T1000 (cell line): Measurements from ENCODE around the gene FAM120A.
"Not testable (repeated sequence)": the region's sequence is repeated elsewhere in the genome, so short reads cannot be mapped to it uniquely, and the experiment has no call there.

Experiments
- DNase-seq: peaks from one replicate; lab custom pipeline; 2025; ENCODE audit warnings: mixed read lengths; lab: John Stamatoyannopoulos, UW

The FAM120A gene

DNA sequence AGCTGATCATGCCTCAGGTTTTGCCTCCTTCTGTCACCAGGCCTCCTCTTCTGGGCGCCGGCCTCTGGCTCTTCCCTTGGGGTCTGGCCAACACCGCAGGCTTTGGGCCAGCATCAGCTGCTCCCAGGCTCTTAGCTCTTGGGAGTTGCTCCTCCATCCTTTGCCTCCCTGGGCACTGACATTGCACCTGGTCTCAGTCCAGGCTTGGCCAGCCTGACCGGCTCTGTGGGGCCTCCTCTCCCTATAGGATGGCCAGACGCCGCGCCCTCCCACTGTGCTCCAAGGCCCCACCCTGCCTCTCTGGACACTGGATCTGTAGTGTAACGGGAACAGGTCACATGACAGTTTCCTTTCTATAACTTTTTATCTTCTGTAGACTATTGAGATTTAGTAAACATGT lies 59.7 kb downstream of the FAM120A start:
- DNase-seq, result not testable (repeated sequence)

GRCh38 chr9:93512170-93512812 lies 60.8 kb downstream of the FAM120A start:
- not testable (repeated sequence) for DNase-seq

DNA sequence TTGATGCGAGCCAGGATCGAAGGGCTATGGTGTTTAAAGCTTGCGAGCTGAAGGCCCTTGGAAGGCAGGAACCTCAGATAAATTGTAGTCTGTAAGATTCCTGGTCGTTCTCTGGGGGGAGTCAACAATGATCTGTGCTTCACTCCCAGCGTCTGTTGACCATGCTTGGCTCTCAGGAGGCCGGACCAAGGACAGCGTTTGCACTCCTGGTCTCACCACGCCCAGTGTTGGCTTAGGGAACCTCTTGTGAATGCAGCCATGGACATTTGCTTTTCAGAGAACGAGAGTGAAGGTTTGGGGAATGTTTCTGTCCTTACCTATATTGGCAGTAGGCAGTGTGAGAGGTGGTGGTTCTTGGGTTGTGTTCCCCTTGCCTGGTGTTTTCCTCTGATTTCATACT lies 62.1 kb downstream of the FAM120A start:
- DNase-seq, result no peak

DNA sequence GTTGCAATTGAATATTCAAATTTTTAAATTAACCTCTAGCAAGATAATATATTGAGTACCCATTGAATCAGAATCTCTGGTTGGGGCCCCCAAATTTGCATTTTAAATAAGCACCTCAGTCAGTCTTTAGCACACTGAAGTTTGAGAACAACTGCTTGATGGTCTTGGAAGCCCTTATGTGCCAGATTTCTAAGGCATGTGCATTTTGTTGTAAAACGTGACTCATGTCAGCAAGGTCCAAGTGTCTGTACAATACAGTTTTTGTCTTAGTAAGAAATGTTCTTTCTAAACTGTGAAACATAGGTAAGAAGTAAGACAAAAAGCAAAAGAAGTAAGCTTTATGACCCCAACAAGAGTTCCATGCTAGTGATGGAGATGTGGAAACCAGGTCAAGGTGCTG lies 65.8 kb downstream of the FAM120A start:
- DNase-seq, result no peak

GRCh38 chr9:93520523-93520922 lies 69.0 kb downstream of the FAM120A start:
- DNase-seq, result no peak

DNA sequence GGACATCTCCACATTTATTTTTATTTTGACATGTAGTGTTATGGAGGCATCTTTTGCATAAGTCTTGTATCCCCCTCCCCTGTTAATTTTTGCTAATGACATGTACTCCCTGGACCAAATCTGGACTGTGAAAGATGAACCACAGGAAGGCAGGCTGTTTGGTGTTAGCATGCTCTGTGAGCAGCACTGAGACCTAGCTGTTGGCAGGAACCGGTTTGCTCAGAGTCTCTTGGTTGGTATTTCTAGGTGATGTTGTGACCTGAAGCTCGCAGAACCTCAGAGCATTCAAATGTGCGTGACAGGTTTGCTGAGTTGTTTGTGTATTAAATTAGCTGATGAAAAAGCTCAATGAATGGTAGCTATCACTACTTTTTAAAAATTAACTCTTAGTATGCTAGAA lies 71.3 kb downstream of the FAM120A start:
- no peak for DNase-seq

GRCh38 chr9:93523518-93524144 lies 72.1 kb downstream of the FAM120A start:
- no peak for DNase-seq

GRCh38 chr9:93525476-93525875 lies 74.0 kb downstream of the FAM120A start:
- DNase-seq, result no peak

GRCh38 chr9:93531374-93531773 lies 79.9 kb downstream of the FAM120A start:
- DNase-seq, result no peak

- DNase-seq, result no peak
Measured at GRCh38 chr9:93532141-93532540, 80.7 kb downstream of the FAM120A start.

DNA sequence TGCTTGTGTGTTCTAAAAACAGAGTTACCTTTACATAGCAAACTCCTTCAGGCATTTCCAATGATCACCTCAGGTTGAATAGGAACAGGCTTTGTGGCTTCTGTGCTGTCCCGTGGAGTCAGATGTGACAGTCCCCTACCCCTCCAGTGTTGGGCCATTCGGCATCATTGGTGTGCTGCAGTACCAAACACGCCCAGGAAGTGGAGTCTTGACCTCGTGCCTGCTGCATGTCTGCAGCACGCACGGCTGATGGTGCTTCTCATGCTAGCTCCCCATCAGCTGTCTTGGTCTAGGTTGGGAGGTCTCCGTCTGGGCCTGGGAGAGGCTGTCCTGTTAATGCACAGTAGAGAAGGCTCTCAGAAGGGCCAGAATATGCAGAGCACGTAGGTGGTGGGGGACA lies 82.4 kb downstream of the FAM120A start:
- DNase-seq, result no peak

DNA sequence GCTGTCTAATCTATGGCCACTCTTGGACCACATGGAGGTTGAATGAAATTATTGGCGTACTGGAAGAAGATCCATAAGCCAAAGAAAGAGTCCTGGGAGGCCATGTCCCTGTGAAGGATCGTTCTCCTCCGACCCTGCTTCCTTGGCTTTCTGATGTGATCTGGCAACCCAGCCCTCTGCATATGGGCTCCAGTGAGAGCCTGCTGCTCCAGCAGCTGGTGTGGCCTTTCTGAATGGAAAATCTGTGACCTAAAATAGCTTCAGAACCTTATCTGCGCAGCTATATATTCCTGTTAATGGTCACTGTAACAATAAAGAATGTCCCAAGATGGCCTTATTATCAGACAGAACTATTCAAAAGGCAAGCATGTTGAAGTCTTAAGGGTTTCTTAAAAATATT lies 84.7 kb downstream of the FAM120A start:
- DNase-seq, result no peak

GRCh38 chr9:93536874-93537273 lies 85.4 kb downstream of the FAM120A start:
- no peak for DNase-seq

DNA sequence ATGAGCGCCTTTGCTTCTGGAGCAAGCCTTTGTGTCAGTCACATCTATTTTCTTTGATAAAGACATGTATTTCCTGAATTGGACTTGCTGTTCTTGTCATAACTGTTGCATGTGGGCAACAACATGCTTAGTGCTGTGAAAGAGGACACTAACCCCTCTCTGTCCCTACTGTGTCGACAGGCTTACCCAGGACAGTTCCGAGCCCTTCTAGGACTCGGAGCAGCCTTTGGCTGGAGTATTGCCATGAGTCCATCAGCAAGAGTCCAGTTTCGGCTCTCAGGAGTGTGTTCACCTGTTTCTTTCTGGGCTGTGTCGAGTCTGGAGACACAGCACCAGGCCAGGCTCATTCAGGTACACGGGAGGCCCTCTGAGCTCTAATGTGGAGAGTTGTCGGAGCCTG lies 88.8 kb downstream of the FAM120A start:
- no peak for DNase-seq

GRCh38 chr9:93541005-93541404 lies 89.5 kb downstream of the FAM120A start:
- no peak for DNase-seq

DNA sequence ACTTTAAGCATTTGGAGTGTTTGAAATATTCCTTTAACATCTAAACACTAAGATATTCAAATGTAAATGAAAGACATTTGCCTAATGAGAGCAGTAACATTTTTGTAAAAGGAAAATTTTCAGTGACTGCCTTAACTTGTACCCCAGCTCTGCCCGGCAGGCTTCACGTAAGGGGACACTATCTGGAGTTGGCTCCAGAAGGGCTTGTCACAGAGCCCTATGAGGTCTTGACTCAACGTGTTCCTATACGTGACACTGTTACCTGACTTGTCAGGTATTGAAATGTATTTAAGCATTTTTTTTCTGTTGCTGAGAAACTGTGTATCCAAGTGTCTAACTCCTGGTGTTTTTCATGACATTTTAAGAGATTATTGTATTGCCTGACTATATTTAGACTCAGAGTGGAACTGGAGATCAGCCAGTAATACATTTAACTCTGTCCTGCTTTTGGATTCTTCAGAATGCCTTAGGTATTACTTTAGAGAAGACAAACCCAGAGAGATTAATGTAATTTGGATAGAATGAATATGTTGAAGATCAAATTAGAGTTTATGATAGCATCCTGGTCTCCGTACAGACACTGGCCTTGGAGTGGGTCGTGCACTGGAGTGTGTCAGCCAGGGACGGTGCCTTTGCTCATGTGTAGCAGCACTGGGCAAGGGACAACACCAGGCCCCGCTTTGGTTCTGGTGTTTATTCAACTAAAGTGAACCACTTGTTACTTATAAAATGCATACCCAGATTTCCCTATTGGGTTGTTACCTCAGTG lies 90.3 kb downstream of the FAM120A start:
- no peak for DNase-seq

DNA sequence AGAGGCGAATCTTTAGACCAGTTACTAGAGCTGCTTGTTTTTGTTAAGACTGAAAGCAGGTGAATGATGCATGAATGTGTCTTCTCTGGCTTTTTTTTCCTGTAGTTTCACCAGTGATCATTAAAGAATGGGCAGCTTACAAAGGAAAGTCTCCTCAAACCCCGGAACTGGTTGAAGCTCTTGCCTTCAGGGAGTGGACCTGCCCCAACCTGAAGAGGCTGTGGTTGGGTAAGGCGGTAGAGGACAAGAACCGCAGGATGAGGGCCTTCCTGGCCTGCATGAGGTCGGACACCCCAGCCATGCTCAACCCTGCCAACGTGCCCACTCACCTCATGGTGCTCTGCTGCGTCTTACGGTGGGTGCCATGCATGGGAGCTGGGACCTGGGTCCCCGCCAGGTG lies 91.6 kb downstream of the FAM120A start:
- no peak for DNase-seq

GRCh38 chr9:93546356-93546755 lies 94.9 kb downstream of the FAM120A start:
- DNase-seq, result no peak

GRCh38 chr9:93549611-93550010 lies 98.1 kb downstream of the FAM120A start:
- no peak for DNase-seq

DNA sequence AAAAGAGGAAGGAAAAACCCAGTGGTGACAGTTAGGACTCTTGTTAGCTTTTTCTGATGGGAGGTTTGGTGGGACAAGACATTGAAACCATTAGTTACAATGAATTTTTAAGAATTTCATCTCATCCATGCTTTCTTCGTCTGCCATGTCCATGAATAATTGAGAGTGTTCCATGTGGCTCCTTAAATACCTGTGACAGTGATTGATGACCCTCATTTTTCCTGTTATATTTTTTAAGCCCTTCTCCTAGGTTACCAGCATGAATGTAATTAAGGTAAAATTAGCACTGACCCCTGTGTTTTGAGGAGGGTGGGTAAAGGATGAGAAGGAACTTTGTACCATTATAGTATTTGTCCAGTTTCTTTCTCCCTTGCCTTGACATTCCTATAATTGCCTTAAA lies 101.4 kb downstream of the FAM120A start:
- DNase-seq, result no peak

- no peak for DNase-seq
Measured at GRCh38 chr9:93555370-93555769, 103.9 kb downstream of the FAM120A start.

GRCh38 chr9:93557366-93558137 lies 106.1 kb downstream of the FAM120A start:
- no peak for DNase-seq

DNA sequence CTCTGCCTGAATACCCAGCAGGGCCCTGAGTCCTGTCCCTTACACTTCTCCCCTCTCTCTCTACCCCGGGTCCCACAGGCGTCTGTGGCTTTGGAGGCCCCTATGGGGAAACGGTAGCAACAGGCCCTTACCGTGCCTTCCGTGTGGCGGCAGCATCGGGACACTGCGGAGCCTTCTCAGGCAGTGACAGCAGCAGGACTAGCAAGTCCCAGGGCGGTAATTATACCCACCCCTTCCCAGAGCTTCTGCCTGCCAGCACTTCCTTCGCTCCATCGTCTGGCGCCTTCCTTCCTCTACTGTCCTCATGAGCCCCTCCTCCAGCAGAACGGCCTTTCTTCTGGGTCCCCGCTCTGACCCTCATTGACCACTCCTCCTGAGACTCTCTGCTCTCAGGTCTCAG lies 107.0 kb downstream of the FAM120A start:
- DNase-seq, result no peak
